Ovary (tissue), 9 donors: ENCODE data around the gene CIB1. TPM values are rescaled to one million over a fixed set of nuclear protein-coding genes. Genes with fewer than 3 reads are reported as not detected.

Source experiments
- DNase-seq, 5 donors: peaks; one replicate each; pipeline ENCODE4 v3.0.0-alpha.2; 2019 to 2020
- H3K27ac ChIP-seq, 2 donors: fragments of 200-600 bp; one replicate each; pipeline versions ENCODE4 v1.5.1 to v1.8.0; 2019 to 2022
- H3K27me3 ChIP-seq: fragments of 200-600 bp; one replicate; pipeline ENCODE4 v1.8.0; 2022
- H3K36me3 ChIP-seq: fragments of 200-600 bp; sonication (generic); one replicate; pipeline ENCODE4 v1.5.1; 2019
- H3K4me1 ChIP-seq: one replicate; pipeline ENCODE4 v1.8.1; 2013; ENCODE audit warnings: mild to moderate bottlenecking, moderate library complexity; ENCODE audit not compliant: insufficient read depth
- H3K4me3 ChIP-seq: fragments of 200-600 bp; sonication (generic); one replicate; pipeline ENCODE4 v1.5.1; 2017
- H3K9me3 ChIP-seq, 2 donors: fragments of 200-600 bp in 1 of 2; sonication (generic) in 1 of 2; one replicate each; pipeline versions ENCODE4 v1.5.1 to v1.8.1; 2013 to 2019; ENCODE audit warnings: mild to moderate bottlenecking in 1 of 2, moderate library complexity in 1 of 2
- EP300 ChIP-seq: sonication (generic); formaldehyde crosslinking; IDR thresholded peaks from one replicate; pipeline ENCODE4 v1.6.1; 2017; ENCODE audit warnings: antibody characterized with exemption
- POLR2A ChIP-seq: fragments of 450-650 bp; IDR thresholded peaks from one replicate; pipeline ENCODE4 v1.6.1; 2017; ENCODE audit warnings: antibody characterized with exemption, mild to moderate bottlenecking, moderate library complexity
- WGBS, 3 donors: extraction: QIAGEN DNeasy Blood & Tissue Kit in 1 of 3; methylation state at CpG; one replicate each; pipeline versions ENCODE4 v1.1.5 to v1.1.7; 2013 to 2017; 5-methylcytosine and 5-hydroxymethylcytosine counted together
- intact Hi-C, 4 donors: fragments of 100-400 bp; cut with DNase I; formaldehyde crosslinking; loops; one replicate each; pipeline versions ENCODE4 v1.11.0 to v1.15.1; 2022 to 2023
- polyA plus RNA-seq, 2 donors: library from polyadenylated mRNA; stranded (reverse); fragments of 200-250 nt in 1 of 2; fragments of 350-450 nt in 1 of 2; fragmentation: Illumina TruSeq in 1 of 2; extraction: RNeasy Lipid Tissue Mini Kit (QIAGEN cat#74804) in 1 of 2; gene quantifications; one replicate each; pipeline ENCODE4 v1.2.3, GENCODE V29; 2013 to 2014
- small RNA-seq: library from RNA; depleted of rRNA; stranded (forward); fragments of <200 nt; gene quantifications from one replicate; pipeline ENCODE3, GENCODE V24; 2016
- total RNA-seq, 7 donors: library from RNA; depleted of rRNA in 2 of 7; stranded (reverse); fragments of >200 nt in 2 of 7; fragmentation: NEBNext Ultra II Directional in 3 of 7; extraction: Animal tissue kit (Norgen Biotek cat#: 25700) in 3 of 7; gene quantifications; one replicate each; pipeline versions ENCODE4 v1.1.0 to v1.2.4, GENCODE V29; 2016 to 2023
- TF ChIP-seq, protein P1 (sequence below), 3 donors: fragments of 450-650 bp in 2 of 3; fragments of 200-600 bp in 1 of 3; IDR thresholded peaks; one replicate each; pipeline versions ENCODE4 v1.5.1 to v1.8.0; 2016 to 2022; ENCODE audit warnings: antibody characterized with exemption in 3 of 3, mild to moderate bottlenecking in 1 of 3
- donor health status: DM: no; HTN: no; CAD: no; lungs with moderate emphysema.
- donor health status: DM: no; HTN: no; CAD: no.
- donor health status: Bipolar disorder and iron deficiency.
- donor health status: DM: yes; HTN: yes; CAD: no.
- donor health status: DM: no; HTN: no; CAD: no.
- donor health status: DM: yes; HTN: yes; CAD: no.

CIB1 gene
- total and polyA plus RNA-seq, 9 donors: 18.5 to 68.8 (median 45.0) TPM

DNA sequence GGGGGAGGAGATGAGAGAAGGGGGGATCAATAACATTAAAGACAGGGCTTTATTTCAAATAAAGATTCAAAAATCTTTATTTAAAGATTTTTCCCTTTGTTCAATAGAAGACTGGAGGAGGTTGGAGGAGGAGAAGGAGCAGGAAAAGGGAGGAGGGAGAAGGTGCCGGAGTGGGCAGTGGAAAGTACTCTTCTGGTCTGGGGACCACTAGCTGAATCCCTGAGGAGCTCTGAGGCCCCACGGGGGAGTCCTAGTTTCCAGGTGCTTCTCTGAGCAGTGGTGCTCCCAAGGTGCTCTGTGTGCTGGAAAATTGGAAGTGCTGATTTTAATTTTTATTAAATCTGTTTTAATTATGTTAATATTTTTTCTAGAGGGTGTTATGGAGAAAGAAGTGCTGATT lies 52.0 kb downstream of the CIB1 start:
- no peaks in the 10 kb centered on the region for H3K36me3 ChIP-seq
- H3K27me3 ChIP-seq: no peaks in the 10 kb centered on the region
- H3K4me3 ChIP-seq: no peak overlapping the region
- H3K9me3 ChIP-seq: no peaks in the 10 kb centered on the region
- TF ChIP-seq, protein P1, sequence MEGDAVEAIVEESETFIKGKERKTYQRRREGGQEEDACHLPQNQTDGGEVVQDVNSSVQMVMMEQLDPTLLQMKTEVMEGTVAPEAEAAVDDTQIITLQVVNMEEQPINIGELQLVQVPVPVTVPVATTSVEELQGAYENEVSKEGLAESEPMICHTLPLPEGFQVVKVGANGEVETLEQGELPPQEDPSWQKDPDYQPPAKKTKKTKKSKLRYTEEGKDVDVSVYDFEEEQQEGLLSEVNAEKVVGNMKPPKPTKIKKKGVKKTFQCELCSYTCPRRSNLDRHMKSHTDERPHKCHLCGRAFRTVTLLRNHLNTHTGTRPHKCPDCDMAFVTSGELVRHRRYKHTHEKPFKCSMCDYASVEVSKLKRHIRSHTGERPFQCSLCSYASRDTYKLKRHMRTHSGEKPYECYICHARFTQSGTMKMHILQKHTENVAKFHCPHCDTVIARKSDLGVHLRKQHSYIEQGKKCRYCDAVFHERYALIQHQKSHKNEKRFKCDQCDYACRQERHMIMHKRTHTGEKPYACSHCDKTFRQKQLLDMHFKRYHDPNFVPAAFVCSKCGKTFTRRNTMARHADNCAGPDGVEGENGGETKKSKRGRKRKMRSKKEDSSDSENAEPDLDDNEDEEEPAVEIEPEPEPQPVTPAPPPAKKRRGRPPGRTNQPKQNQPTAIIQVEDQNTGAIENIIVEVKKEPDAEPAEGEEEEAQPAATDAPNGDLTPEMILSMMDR (IDR thresholded peaks at IDR 0.05): no peak
- no peak for TF ChIP-seq POLR2A
- TF ChIP-seq EP300: no peak
- H3K4me1 ChIP-seq: peaks cover 4% of the 10 kb centered on the region
- no peak for DNase-seq
- intact Hi-C loops: no loop called here
- 27 to 38% (median 32%) methylated on average over 2 of the region's 2 CpGs for WGBS, 3 donors
- peak overlapping the region in 1 of 2 donors; percentile 58 for H3K27ac ChIP-seq

Small RNA genes lying within 50 kb of the gene (small RNA-seq; reads per million reads assigned to genes)
- not detected for gene AC091167.3

Other genes with a start within 250 kb of the CIB1 start
- 10 to 100 TPM in 5 of 7 donors, 1 to 10 TPM in 2; 6.8 to 19.7 (median 14.5) TPM for gene ZNF710, start 232.6 kb downstream of the CIB1 start, total RNA-seq
- gene ZNF710, start 232.6 kb downstream of the CIB1 start, polyA plus RNA-seq: 10 to 100 TPM in 1 of 2 donors, 1 to 10 TPM in 1; 8.3 to 10.4 TPM
- 10 to 100 TPM; 13.7 to 44.6 (median 25.4) TPM for gene IDH2, start 131.5 kb downstream of the CIB1 start, total RNA-seq
- 10 to 100 TPM; 21.3 to 27.4 TPM for gene IDH2, start 131.5 kb downstream of the CIB1 start, polyA plus RNA-seq
- gene SEMA4B, start 32.6 kb downstream of the CIB1 start, total RNA-seq: 10 to 100 TPM; 25.3 to 83.8 (median 51.0) TPM
- gene SEMA4B, start 32.6 kb downstream of the CIB1 start, polyA plus RNA-seq: 10 to 100 TPM; 12.4 to 24.4 TPM
- gene GDPGP1, start 268 bp upstream of the CIB1 start, total RNA-seq: 1 to 10 TPM; 2.5 to 9.3 (median 8.3) TPM
- 1 to 10 TPM; 2.0 to 3.0 TPM for gene GDPGP1, start 268 bp upstream of the CIB1 start, polyA plus RNA-seq
- gene TTLL13, start 15.6 kb upstream of the CIB1 start, total RNA-seq: under 1 TPM in 3 of 7 donors, not detected in 4; 0.10 to 0.15 (median 0.13) TPM
- under 1 TPM; 0.04 to 0.33 TPM for gene TTLL13, start 15.6 kb upstream of the CIB1 start, polyA plus RNA-seq
- 100 to 1,000 TPM in 3 of 7 donors, 10 to 100 TPM in 4; 52.8 to 111 (median 86.0) TPM for gene NGRN, start 31.7 kb upstream of the CIB1 start, total RNA-seq
- gene NGRN, start 31.7 kb upstream of the CIB1 start, polyA plus RNA-seq: 100 to 1,000 TPM in 1 of 2 donors, 10 to 100 TPM in 1; 69.8 to 112 TPM
- gene ZNF774, start 118.3 kb upstream of the CIB1 start, total RNA-seq: 1 to 10 TPM in 6 of 7 donors, under 1 TPM in 1; 0.83 to 4.3 (median 2.4) TPM
- gene ZNF774, start 118.3 kb upstream of the CIB1 start, polyA plus RNA-seq: 1 to 10 TPM; 1.0 to 4.1 TPM
- 100 to 1,000 TPM in 4 of 7 donors, 10 to 100 TPM in 3; 96.7 to 172 (median 108) TPM for gene IQGAP1, start 154.3 kb upstream of the CIB1 start, total RNA-seq
- 100 to 1,000 TPM in 1 of 2 donors, 10 to 100 TPM in 1; 68.1 to 173 TPM for gene IQGAP1, start 154.3 kb upstream of the CIB1 start, polyA plus RNA-seq